ENCODE measurements around the gene STT3A.

Gene STT3A

DNA sequence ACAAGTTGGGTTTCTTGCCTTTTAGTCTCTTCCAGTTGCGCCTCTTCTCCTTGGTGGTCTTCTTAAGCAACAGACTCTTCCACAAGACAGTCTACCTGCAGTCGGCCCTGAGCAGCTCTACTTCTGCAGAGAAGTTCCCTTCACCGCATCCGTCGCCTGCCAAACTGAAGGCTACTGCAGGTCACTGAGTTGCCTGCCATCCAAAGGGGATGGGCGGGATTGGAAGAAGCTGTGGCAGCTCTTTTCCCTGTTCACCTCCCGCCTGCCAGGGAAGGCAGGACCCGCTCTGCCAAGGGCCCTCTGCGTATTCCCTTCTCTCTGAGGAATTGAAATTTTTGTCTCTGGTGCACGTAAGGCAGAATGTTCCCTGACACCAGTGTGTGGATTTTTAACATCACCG lies 9.2 kb upstream of the STT3A start:
- intact Hi-C loops (cut with DNase I): no loop called here
- peak in 27 of 42 donors; percentile 5 to 73 (median 25) for DNase-seq

DNA sequence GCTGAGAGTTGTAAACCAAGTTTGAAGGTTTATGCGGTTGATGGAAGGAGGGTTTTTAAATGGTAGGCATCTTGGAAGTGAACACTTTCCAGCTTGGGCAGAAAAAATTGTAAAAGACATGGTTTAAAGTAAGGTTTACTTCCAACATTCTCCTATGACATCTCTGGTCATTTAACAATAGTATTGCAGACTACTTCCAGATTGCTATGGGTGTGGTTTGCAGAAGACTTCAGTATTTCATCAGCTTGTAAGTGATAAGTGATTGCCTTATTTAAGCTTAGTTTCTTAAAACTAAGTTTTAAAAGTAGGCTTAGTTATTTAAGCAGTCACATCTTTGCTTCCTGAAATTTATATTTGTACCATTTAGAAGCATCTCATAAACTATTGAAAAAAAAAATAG lies 7.2 kb upstream of the STT3A start:
- intact Hi-C loops (cut with DNase I): no loop called here
- no peak for DNase-seq

DNA sequence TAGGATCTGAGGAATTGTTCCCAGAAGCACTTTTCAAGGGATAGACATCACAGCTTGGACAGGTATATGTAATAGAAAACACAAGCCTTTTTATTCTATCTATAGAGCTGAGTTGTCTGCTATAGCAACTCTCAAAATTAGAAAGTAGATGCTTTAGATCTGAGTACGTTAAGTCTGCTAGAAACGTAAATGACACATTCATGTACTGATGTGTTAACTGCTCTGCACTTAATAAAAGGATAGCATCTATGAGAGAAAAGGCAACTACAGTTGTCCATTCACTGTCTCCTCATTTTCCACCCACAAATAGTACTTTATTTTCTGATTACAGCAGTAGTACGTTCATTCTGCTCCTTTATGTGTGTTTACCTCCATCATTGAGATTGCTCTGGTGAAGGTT lies 6.0 kb upstream of the STT3A start:
- intact Hi-C loops (cut with DNase I): no loop called here
- DNase-seq: no peak

DNA sequence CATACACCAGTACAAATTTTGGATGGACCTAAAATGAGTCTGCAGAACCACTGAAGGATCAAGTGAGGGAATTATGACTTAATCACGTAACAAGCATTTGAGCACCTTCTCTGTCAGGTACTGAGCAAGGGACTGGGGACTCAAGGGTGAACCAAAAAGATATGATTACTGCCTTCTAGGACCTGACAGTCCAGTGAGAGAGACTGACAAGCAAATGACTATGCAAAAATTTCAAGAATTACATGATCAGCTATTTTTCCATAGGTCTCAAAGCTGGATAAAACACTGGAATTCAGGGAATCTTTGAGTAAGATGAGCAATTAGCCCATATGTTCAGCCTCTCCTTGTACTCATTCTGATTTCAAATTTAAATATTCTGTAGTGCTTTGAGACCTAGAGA lies 5.2 kb upstream of the STT3A start:
- no peak for DNase-seq
- intact Hi-C loops (cut with DNase I): no loop called here

DNA sequence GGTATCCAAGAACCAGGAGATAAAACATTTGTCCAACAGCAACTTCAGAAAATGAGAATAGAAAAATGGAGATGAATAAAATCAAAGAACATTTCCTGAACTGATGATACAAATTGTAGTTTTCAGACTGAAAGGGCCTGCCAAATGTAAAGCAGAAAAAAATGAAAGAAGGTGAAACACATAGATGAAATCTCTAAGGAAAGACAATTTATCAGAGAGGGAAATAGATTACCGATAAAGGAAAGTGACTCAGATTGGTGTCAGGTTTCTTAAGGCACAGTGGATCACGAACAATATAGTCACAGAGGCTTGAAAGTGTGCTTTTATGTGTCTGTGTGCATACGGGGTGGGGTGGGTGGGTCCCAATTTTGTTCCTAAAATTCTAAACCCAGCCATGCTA lies 4.1 kb upstream of the STT3A start:
- intact Hi-C loops (cut with DNase I): no loop called here
- DNase-seq: no peak

DNA sequence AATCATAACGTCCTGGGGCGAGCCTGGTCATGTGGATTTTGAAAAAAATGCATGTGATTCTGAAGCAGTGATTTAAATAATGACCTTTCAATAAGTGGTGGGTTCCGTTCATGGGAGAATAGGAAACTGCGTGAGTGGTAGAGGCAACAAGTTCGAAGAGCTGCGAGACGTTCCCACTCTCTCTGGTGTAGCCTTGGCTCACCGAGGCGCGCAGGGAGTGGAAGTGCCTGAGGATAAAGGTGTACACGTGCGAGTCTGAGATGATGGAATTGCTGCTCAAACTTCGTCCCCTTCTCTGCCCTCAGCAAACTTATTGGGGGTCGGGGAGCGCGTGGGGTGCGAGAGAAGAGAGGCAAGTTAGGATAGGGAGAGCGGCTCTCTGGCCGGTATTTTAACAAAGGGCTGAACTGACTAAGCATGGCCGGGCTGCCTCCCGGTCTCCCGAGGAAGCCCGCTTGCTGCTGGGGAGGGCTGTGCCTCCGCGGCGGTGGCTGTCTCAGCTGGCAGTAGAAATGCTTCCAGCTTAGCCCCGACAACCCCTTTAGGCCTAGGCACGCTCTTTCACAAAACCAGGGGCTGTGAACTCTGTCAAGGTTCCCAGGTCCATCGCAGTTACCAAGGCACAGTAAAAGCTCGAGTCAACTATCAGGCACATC lies 875 bp upstream of the STT3A start:
- DNase-seq: peak in 36 of 42 donors; percentile 19 to 73 (median 44)
- intact Hi-C loops (cut with DNase I): loop anchor here (5.0 to 10.0 kb wide), 2 partner anchors 36 to 97 kb away; partner anchors contain the start of genes CHEK1 and FEZ1

DNA sequence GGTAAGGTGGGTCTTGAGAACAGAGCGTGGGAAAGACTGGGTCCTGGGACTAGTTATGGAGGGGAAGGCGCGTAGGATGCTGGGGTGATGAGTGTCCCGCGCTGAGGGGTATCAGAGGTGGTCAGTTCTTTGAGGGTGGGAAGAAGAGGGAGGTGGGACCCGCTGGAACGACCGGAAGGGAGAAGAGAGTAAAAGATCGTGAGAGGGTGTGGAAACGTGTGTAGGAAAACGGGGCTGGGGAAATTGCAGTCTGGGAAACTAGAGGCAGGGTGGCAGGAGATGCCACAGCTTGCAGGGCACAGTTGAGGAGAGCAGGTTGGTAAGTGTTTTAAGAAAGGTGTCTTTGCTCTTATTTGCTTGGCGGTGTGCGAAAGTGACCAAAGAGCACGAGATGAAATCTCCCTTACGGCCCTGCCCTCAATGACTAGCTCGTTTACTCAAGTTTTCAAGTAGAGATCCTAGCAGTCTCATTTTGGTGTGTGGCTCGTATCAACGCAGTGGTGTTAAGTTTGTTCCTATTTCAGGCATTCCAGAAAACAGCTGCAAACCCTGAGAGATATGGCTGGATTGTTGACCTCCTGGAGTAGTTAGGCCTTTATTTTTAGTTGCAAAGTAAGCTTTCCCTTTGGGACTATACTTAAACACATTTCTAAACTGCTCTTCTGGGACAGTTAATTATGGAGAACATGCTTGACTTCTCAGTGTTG lies 615 bp downstream of the STT3A start:
- intact Hi-C loops (cut with DNase I): loop anchor here (5.0 to 10.0 kb wide), 2 partner anchors 34 to 98 kb away; partner anchors contain the start of genes CHEK1 and FEZ1
- DNase-seq: peak in 4 of 42 donors; percentile 5 to 41 (median 13)

DNA sequence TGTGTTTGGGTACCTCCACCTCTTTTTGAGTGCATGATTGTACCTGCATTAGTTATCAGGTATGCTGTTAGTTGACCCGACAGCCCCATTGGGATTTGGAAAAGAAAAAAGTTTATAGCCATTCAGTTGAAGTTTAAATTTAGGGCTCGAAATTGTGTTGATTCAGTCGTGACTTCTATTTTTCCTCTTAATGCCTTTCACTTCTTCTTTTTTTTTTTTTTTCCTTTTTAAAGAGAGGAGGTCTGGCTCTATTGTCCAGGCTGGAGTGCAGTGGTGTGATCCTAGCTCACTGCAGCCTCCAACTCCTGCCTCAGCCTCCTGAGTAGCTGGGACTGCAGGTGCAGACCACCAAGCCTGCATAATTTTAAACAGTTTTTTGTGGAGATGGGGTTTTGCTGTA lies 2.3 kb downstream of the STT3A start:
- intact Hi-C loops (cut with DNase I): loop anchor here (5.0 to 10.0 kb wide), 2 partner anchors 32 to 100 kb away; partner anchors contain the start of genes CHEK1 and FEZ1
- no peak for DNase-seq

DNA sequence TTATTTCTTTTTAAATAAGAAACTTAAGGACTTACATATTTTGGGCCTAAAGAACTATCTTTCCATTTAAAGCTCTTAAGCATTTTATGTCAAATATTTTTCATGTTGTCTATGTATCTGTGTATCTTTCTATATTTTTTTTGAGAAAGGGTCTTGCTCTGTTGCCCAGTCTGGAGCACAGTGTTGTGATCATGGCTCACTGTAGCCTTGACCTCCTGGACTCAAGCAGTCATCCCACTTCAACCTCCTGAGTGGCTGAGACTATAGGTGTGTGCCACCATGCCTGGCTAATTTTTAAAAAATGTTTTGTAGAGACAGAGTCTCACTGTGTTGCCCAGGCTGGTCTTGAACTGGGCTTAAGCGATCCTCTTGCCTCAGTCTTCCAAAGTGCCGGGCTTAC lies 8.0 kb downstream of the STT3A start:
- intact Hi-C loops (cut with DNase I): no loop called here
- no peak for DNase-seq

DNA sequence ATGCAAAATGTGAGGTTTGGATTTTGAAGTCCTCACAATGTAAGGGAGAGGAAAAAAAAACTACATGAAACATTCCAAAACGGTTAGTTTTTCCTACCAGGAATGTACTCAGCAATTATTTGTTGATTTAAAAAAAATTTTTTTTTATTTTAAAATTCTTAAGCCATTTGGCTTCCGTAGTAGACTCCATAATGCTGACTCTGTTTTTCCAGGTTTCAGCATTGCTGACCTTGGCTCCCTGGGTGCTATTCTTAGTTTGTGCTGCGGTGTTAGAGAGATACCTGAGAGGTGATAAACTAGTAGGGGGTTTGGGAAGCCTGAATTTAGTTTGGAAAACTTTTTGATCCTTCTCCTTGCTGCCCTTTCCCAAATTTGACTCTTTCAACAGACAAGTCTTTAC lies 10.6 kb downstream of the STT3A start:
- DNase-seq: no peak
- intact Hi-C loops (cut with DNase I): no loop called here

DNA sequence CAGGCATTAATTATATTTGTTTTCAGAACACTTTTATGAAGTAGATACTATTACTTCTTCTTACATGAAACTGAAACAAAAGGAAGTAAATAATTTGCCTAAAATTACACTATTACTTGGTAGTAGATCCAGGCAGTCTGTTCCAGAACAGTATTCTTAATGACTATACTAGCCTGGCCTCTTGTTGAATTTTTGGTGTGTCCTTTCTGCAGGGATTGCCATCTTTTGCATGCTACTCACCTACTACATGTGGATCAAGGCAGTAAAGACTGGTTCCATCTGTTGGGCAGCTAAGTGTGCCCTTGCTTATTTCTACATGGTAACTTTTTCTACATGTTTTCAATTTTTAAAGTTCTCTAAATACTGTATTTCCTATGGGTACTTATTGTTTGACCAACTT lies 12.8 kb downstream of the STT3A start:
- DNase-seq: no peak
- intact Hi-C loops (cut with DNase I): no loop called here

DNA sequence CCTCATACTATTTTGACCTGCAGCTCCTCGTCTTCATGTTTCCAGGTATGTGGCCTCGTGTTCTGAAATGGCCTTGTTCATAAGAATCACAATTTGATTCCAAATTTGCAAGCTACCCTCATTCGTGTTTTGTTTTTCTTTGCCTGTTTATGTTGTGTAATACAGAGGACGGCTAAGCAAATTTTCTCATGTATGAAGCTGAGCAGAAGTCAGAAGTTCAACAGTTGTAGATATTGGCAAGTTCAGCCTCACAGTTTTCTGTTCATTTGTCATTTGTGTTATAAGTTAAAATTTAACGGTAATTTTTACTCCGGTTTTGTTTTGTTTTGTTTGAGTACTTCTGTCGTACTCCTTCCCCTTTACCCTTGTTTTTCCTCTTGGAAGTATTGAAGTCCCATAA lies 16.9 kb downstream of the STT3A start:
- no peak for DNase-seq
- intact Hi-C loops (cut with DNase I): no loop called here

DNA sequence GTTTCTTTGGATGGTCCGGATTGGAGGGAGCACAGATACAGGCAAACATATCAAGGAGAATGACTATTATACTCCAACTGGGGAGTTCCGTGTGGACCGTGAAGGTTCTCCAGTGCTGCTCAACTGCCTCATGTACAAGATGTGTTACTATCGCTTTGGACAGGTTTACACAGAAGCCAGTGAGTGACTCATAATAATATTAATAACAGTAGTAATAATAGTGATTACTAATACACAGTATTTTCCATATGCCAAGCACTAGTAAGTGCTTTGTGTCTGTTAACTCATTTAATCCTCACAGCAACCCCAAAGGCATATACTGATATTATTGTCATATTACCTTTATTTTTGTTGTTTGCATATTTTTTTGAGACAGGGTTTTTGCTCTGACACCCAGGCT lies 25.7 kb downstream of the STT3A start:
- no peak for DNase-seq
- intact Hi-C loops (cut with DNase I): no loop called here

DNA sequence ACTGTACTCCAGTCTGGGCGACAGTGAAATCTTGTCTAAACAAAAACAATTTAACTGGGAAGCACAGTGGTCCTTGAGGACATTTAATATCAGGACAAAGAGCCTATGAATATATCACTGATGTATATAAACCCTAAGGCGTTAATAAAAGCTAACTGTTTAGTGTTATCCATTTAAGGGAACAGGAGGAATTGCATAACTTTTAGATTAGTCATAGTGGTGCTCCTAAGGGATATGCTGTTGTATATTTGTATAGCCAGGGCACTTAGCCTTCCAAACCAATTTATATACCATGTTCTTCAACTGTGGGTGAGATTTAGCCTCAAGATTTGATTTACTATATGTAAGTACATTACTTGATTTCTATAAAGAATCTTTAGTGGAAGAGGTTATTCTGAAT lies 29.3 kb downstream of the STT3A start:
- DNase-seq: no peak
- intact Hi-C loops (cut with DNase I): loop anchor here (10.0 kb wide), 1 partner anchor 263 kb away; the partner anchor contains the start of gene HYLS1

DNA sequence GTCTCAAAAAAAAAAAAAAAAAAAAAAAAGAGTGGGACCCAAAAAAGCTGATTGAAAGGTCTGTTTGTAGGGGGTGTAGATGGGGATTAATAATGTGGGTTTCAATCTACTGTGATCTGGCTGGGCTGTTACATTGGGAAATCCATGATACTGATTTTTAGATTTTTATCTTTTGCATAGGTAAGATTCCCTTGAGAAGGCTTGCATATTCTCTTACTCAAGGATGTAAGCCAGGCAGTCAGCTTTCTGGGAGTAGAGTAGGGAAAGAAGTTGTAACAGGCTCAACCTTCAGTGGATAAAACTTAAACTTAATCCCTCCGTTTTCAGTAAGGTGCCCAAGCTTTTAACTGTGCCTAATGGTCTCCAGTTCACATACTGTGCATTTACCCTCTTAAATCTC lies 30.4 kb downstream of the STT3A start:
- intact Hi-C loops (cut with DNase I): loop anchor here (10.0 kb wide), 1 partner anchor 262 kb away; the partner anchor contains the start of gene HYLS1
- DNase-seq: no peak

DNA sequence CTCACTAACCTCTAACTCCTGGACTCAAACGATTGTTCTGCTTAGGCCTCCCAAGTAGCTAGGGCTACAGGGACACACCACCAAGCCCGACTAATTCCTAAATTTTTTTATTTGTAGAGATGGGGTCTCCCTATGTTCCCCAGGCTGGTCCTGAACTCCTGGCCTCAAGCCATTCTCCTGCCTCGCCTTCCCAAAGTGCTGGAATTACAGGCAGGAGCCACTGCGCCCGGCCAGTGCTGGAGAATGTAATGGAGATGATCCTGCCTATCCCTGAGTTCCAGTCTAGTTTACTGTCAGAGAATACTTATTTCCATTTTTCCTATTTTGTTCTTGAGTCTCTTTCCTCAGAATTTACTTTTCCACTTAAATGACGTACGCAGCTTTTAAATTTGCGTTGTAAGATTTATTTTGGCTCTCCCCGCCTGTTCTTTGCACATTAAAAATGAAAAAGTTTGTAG lies 32.1 kb downstream of the STT3A start, which contains the start of gene CHEK1:
Gene CHEK1 (plus strand): TSS at position 408 of the 458 bp plus-strand sequence. CDS start 1,606 bp downstream, outside the sequence.
- peak in 1 of 42 donors; percentile 2 for DNase-seq
- intact Hi-C loops (cut with DNase I): loop anchor here (5.0 to 10.0 kb wide), 2 partner anchors 32 to 260 kb away; partner anchors contain the start of genes HYLS1 and STT3A

DNA sequence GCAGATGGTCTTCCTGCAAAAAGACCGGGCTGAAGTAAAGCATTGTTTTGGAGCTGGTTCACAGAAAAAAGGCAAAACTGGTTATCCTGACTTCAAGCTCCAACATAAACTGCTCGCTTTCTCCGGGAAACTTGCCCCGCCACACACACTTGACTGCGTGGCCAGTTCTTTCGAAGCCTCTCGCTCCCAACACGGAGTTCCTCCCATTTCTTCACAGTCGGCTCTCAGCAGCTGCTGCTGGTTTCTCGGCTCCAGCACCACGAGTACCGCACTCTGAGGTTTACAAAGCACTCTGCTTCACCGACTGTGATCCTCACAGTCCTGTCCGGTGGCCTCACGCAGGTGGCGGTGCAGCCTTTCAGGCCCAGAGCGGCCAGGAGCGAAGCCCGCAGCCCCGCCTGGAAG lies 32.6 kb downstream of the STT3A start:
- intact Hi-C loops (cut with DNase I): loop anchor here (5.0 to 10.0 kb wide), 2 partner anchors 33 to 260 kb away; partner anchors contain the start of genes HYLS1 and STT3A
- peak in 1 of 42 donors; percentile 27 for DNase-seq

DNA sequence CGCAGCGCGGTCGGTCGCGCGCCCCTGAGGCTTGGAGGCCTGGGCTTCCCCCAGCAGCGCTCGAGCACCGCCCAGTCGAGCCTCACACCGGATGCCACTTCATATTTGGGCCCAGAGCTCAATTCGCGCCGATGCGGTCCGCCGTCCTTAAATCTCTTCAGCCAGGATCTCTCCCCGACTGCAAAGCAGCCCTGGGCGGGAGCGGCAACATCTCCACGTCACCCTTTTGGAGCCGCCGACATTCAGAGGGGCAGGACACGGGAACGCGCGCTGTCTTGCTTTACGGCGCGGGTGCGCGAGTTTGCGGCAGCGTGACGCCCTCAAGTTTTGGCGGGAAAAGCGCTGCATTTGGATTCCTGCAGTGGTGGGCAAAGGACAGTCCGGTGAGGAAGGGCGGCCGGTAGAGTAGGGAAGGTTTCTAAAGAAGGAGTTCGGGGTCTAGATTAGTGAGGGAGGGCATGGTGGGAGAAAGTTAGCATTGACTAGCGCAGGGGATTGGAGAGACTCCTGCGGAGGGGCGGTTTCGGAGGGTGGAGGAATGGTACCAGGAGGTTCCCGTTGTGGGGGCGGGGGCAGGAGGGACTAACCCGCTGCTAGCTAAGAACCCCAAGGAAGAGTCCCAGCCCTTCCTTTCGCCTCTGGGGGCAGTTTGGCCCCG lies 33.1 kb downstream of the STT3A start:
- intact Hi-C loops (cut with DNase I): loop anchor here (5.0 to 10.0 kb wide), 2 partner anchors 33 to 259 kb away; partner anchors contain the start of genes HYLS1 and STT3A
- peak; percentile 83 to 96 (median 91) for DNase-seq

DNA sequence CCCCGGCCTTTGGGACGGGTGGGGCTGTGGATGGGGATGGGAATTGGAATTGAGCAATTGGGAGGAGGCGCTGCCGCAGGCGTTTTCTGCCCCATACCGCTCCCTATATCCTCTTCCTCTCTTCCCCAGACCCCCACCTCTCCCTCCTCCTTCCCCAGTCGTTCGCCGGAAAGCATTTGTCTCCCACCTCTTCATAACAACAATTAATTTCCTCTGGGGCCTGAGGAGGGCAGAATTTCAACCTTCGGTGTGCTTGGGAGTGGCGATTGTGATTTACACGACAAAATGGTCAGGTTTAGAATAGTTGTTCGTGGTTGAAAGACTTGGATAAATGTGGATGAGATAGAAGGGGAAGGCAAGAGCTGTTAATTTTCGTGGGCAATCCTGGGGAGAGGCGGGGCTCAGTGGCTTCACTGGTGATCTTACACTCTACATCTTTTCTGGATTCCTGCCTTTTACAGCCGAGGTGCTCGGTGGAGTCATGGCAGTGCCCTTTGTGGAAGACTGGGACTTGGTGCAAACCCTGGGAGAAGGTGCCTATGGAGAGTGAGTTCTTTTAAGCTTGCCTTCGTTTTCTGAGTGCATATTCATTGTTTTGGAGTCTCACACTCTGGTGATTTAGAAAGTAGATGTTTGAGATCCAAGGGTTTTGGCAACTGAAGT lies 33.8 kb downstream of the STT3A start:
- intact Hi-C loops (cut with DNase I): loop anchor here (5.0 to 10.0 kb wide), 2 partner anchors 34 to 258 kb away; partner anchors contain the start of genes HYLS1 and STT3A
- DNase-seq: peak in 34 of 42 donors; percentile 6 to 57 (median 22)

Measured in head of caudate nucleus (tissue), 42 donors.